IMR-90 (cell line): ENCODE data around the gene ATP6V0A4. TPM values are rescaled to one million over a fixed set of nuclear protein-coding genes. Genes with fewer than 3 reads are reported as not detected.

Experiments
- ATAC-seq: fragments of 200-7000 bp; cut with Tn5 transposase; 2 replicates; pipeline ENCODE4 v1.9.1; 2020; ENCODE audit warnings: low read depth, mild to moderate bottlenecking, moderate library complexity
- BruUV-seq: library from RNA; stranded (reverse); fragments of 400-500 nt; replicated peaks from 2 replicates; lab custom pipeline; 2021; lab: Mats Ljungman, UMichigan
- CTCF ChIA-PET: fragments of 300-600 bp; formaldehyde crosslinking; extraction: SDS; loops from one replicate; lab custom pipeline; 2021; ENCODE audit warnings: antibody characterized with exemption; lab: Yijun Ruan, JAX
- POLR2A ChIA-PET: fragments of 300-600 bp; sonication (Branson Sonifier 250); formaldehyde crosslinking; loops from one replicate; lab custom pipeline; 2022; ENCODE audit warnings: antibody characterized with exemption; ENCODE audit not compliant: unreplicated experiment; lab: Charles Lee
- DNase-seq: peaks from one replicate; pipeline ENCODE4 v3.0.0; 2013
- H2AFZ ChIP-seq: replicated peaks from 2 replicates; pipeline ENCODE3; 2013; ENCODE audit warnings: low read length, mild to moderate bottlenecking; ENCODE audit not compliant: poor library complexity
- H2AK5ac ChIP-seq: 2 replicates; pipeline ENCODE4 v1.6.1; 2013; ENCODE audit warnings: low read depth, low read length, inconsistent platforms
- H2AK9ac ChIP-seq: replicated peaks from 2 replicates; pipeline ENCODE3; 2013; ENCODE audit warnings: mild to moderate bottlenecking, low read depth, low read length, moderate library complexity; ENCODE audit not compliant: poor library complexity
- H2BK120ac ChIP-seq: 2 replicates; pipeline ENCODE4 v1.6.1; 2013; ENCODE audit warnings: low read depth, low read length, inconsistent platforms
- H2BK15ac ChIP-seq: 3 replicates; pipeline ENCODE4 v1.6.1; 2013; ENCODE audit warnings: low read depth, low read length, inconsistent platforms
- H2BK20ac ChIP-seq: 2 replicates; pipeline ENCODE4 v1.6.1; 2013; ENCODE audit warnings: low read depth, mild to moderate bottlenecking, inconsistent platforms, low read length, moderate library complexity
- H2BK5ac ChIP-seq: 2 replicates; pipeline ENCODE4 v1.6.1; 2013; ENCODE audit warnings: mild to moderate bottlenecking, low read depth, low read length, inconsistent platforms; ENCODE audit not compliant: poor library complexity, severe bottlenecking
- H3K14ac ChIP-seq: replicated peaks from 2 replicates; pipeline ENCODE4 v1.6.1; 2013; ENCODE audit warnings: low read depth, low read length, inconsistent platforms
- H3K18ac ChIP-seq: 2 replicates; pipeline ENCODE4 v1.6.1; 2013; ENCODE audit warnings: low read depth, low read length, control low read depth
- H3K23ac ChIP-seq: 2 replicates; pipeline ENCODE4 v1.6.1; 2013; ENCODE audit warnings: low read depth, low read length, inconsistent platforms
- H3K27ac ChIP-seq: 2 replicates; pipeline ENCODE4 v1.5.1; 2013; ENCODE audit warnings: mild to moderate bottlenecking, control low read depth, low read length; ENCODE audit not compliant: insufficient read depth
- H3K27me3 ChIP-seq: 2 replicates; pipeline ENCODE4 v1.6.1; 2013; ENCODE audit warnings: low read length; ENCODE audit not compliant: control insufficient read depth, insufficient read depth
- H3K36me3 ChIP-seq: 2 replicates; pipeline ENCODE4 v1.6.1; 2013; ENCODE audit warnings: low read length, mixed read lengths; ENCODE audit not compliant: control insufficient read depth, insufficient read depth
- H3K4ac ChIP-seq: 2 replicates; pipeline ENCODE4 v1.6.1; 2013; ENCODE audit warnings: low read depth, low read length, inconsistent platforms
- H3K4me1 ChIP-seq: 2 replicates; pipeline ENCODE4 v1.6.1; 2013; ENCODE audit warnings: low read length, mixed read lengths; ENCODE audit not compliant: control insufficient read depth, insufficient read depth
- H3K4me2 ChIP-seq: 2 replicates; pipeline ENCODE4 v1.6.1; 2013; ENCODE audit warnings: low read depth, mild to moderate bottlenecking, control low read depth, low read length, moderate library complexity
- H3K4me3 ChIP-seq: 2 replicates; pipeline ENCODE4 v1.5.1; 2013; ENCODE audit warnings: low read depth, mild to moderate bottlenecking, control low read depth, low read length, moderate library complexity; ENCODE audit not compliant: insufficient read depth
- H3K56ac ChIP-seq: 2 replicates; pipeline ENCODE4 v1.6.1; 2013; ENCODE audit warnings: low read length, inconsistent platforms; ENCODE audit not compliant: insufficient read depth; ENCODE audit errors: extremely low read depth
- H3K79me1 ChIP-seq, 2 experiments: 2 replicates each; pipeline ENCODE4 v1.6.1; 2013; ENCODE audit warnings: low read length in 2 of 2, inconsistent platforms in 1 of 2, low read depth in 1 of 2
- H3K9ac ChIP-seq: 2 replicates; pipeline ENCODE4 v1.6.1; 2013; ENCODE audit warnings: low read depth, low read length, control low read depth
- H3K9me1 ChIP-seq: 2 replicates; pipeline ENCODE4 v1.6.1; 2013; ENCODE audit warnings: low read length, inconsistent platforms; ENCODE audit not compliant: insufficient read depth
- H3K9me3 ChIP-seq: 2 replicates; pipeline ENCODE4 v1.6.1; 2013; ENCODE audit warnings: low read length; ENCODE audit not compliant: control insufficient read depth, insufficient read depth
- H4K20me1 ChIP-seq: 2 replicates; pipeline ENCODE4 v1.6.1; 2013; ENCODE audit warnings: low read length, inconsistent platforms; ENCODE audit not compliant: insufficient read depth
- H4K5ac ChIP-seq: 2 replicates; pipeline ENCODE4 v1.6.1; 2013; ENCODE audit warnings: mild to moderate bottlenecking, low read depth, low read length, control low read depth
- H4K8ac ChIP-seq, 2 experiments: 2 replicates each; pipeline ENCODE4 v1.6.1; 2013; ENCODE audit warnings: low read depth in 2 of 2, low read length in 2 of 2, control low read depth in 1 of 2, inconsistent platforms in 1 of 2
- H4K91ac ChIP-seq: 2 replicates; pipeline ENCODE4 v1.6.1; 2013; ENCODE audit warnings: low read depth, low read length, inconsistent platforms; ENCODE audit not compliant: insufficient read depth
- BHLHE40 ChIP-seq: fragments of 150-350 bp; IDR thresholded peaks from 2 replicates; pipeline ENCODE4 v1.6.1; 2016; ENCODE audit warnings: mild to moderate bottlenecking, low read depth, low read length
- CEBPB ChIP-seq: IDR thresholded peaks from 2 replicates; pipeline ENCODE4 v1.6.1; 2012; ENCODE audit warnings: low read depth, low read length, improper control_type of control experiment
- CHD1 ChIP-seq: IDR thresholded peaks from 2 replicates; pipeline ENCODE4 v1.6.1; 2012; ENCODE audit warnings: low read depth, low read length, improper control_type of control experiment
- FOS ChIP-seq: fragments of 150-350 bp; IDR thresholded peaks from 2 replicates; pipeline ENCODE4 v1.6.1; 2016; ENCODE audit warnings: low read depth, low read length
- MAFK ChIP-seq: IDR thresholded peaks from 2 replicates; pipeline ENCODE4 v1.6.1; 2012; ENCODE audit warnings: low read depth, low read length, improper control_type of control experiment
- MAZ ChIP-seq: IDR thresholded peaks from 2 replicates; pipeline ENCODE4 v1.6.1; 2012; ENCODE audit warnings: low read depth, mild to moderate bottlenecking, low read length, improper control_type of control experiment, moderate library complexity, borderline replicate concordance
- MXI1 ChIP-seq: IDR thresholded peaks from 2 replicates; pipeline ENCODE4 v1.6.1; 2012; ENCODE audit warnings: low read depth, mild to moderate bottlenecking, low read length, moderate library complexity, borderline replicate concordance
- NFE2L2 ChIP-seq: fragments of 150-350 bp; IDR thresholded peaks from 2 replicates; pipeline ENCODE4 v1.6.1; 2016; ENCODE audit warnings: low read depth, mild to moderate bottlenecking, low read length
- POLR2A ChIP-seq: IDR thresholded peaks from 2 replicates; pipeline ENCODE4 v1.6.1; 2012; ENCODE audit warnings: mild to moderate bottlenecking, low read depth, low read length
- RAD21 ChIP-seq: IDR thresholded peaks from 2 replicates; pipeline ENCODE4 v1.6.1; 2012; ENCODE audit warnings: low read length, improper control_type of control experiment
- RCOR1 ChIP-seq: IDR thresholded peaks from 2 replicates; pipeline ENCODE4 v1.6.1; 2012; ENCODE audit warnings: mild to moderate bottlenecking, low read length, improper control_type of control experiment; ENCODE audit not compliant: insufficient replicate concordance
- RFX5 ChIP-seq: IDR thresholded peaks from 2 replicates; pipeline ENCODE4 v1.8.0; 2012; ENCODE audit warnings: low read depth, mild to moderate bottlenecking, low read length, moderate library complexity
- SMC3 ChIP-seq: fragments of 150-350 bp; IDR thresholded peaks from 2 replicates; pipeline ENCODE4 v1.6.1; 2016; ENCODE audit warnings: low read depth, mild to moderate bottlenecking, antibody characterized with exemption, low read length, moderate library complexity
- WGBS, 2 experiments: methylation state at CpG; one replicate each; pipeline versions ENCODE4 v1.1.5 to v1.1.7; 2013; ENCODE audit warnings: missing lambda C conversion rate in 2 of 2; ENCODE audit not compliant: insufficient read length in 1 of 2; ENCODE audit errors: extremely low coverage in 2 of 2; 5-methylcytosine and 5-hydroxymethylcytosine counted together
- dilution Hi-C: fragments of 300-500 bp; cut with HindIII; formaldehyde crosslinking; loops from one replicate; pipeline ENCODE4 v1.14.3; 2018; ENCODE audit warnings: low sequenced_read_pairs; ENCODE audit not compliant: unreplicated experiment
- in situ Hi-C: fragments of 300-500 bp; cut with MboI; formaldehyde crosslinking; loops from 3 replicates; pipeline ENCODE4 v1.14.3; 2019; ENCODE audit warnings: low sequenced_read_pairs, inconsistent platforms, mixed read lengths
- intact Hi-C: fragments of 100-400 bp; cut with micrococcal nuclease; formaldehyde crosslinking; loops from 2 replicates; pipeline ENCODE4 v1.10.0; 2022
- polyA plus RNA-seq, 3 experiments: library from polyadenylated mRNA; depleted of rRNA; stranded (reverse); fragments of >200 nt; gene quantifications; 2 replicates each; pipeline ENCODE4 v1.2.3, GENCODE V29; 2012; ENCODE audit warnings: low replicate concordance in 1 of 3
- total RNA-seq: library from RNA; depleted of rRNA; stranded (reverse); fragments of >200 nt; gene quantifications from 2 replicates; pipeline ENCODE4 v1.2.3, GENCODE V29; 2012
- TF ChIP-seq, protein P1 (sequence below): conservative IDR thresholded peaks from 2 replicates; pipeline ENCODE4 v1.5.1; 2012; ENCODE audit warnings: mild to moderate bottlenecking, low read depth, low read length, improper control_type of control experiment
- TF ChIP-seq, protein P2 (sequence below): fragments of 150-350 bp; IDR thresholded peaks from 2 replicates; pipeline ENCODE4 v1.6.1; 2016; ENCODE audit warnings: low read depth, mild to moderate bottlenecking, low read length, moderate library complexity, borderline replicate concordance
- TF ChIP-seq, protein P3 (sequence below): fragments of 150-350 bp; IDR thresholded peaks from 2 replicates; pipeline ENCODE4 v1.6.1; 2017; ENCODE audit warnings: mild to moderate bottlenecking, antibody characterized with exemption, low read length, low read depth

Gene ATP6V0A4
- total and polyA plus RNA-seq, 2 of the 4 experiments (the other 2 are of a cell fraction), result 0.05 to 0.18 TPM

DNA sequence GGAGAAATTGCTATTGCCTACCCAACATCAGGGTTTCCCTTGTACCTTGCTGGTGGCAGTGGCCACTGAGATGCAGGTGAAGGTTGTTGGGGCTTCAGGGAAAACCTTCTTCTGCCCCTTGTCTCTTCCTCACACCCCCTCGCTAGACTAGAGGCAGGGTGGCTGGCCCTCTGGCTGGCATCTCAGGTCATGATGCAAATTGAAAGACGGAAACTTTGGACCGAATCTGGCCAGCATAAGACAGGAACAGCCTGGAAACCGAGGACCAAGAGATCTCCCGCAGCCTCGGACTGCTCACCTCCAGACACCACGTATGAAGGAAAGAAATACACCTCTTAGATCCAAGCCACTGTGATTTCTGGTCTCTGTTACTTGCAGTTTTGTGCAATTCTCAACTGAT, 99.7 kb downstream of the ATP6V0A4 start:
- Histone ChIP-seq H3K4me3 (no peak overlapping the region), H4K8ac (no peak overlapping the region), H4K91ac (no peak overlapping the region), H3K23ac (no peak overlapping the region), H3K27ac (no peak overlapping the region), H3K14ac (no peak overlapping the region), H3K9me1 (no peaks in the 10 kb centered on the region), H3K9ac (no peak overlapping the region), H3K27me3 (no peaks in the 10 kb centered on the region), H4K5ac (no peak overlapping the region), H3K56ac (no peak overlapping the region), H2BK5ac (no peak overlapping the region), H3K9me3 (peaks cover 4% of the 10 kb centered on the region; the same call in 1 of the 2 replicates), H3K4me1 (no peaks in the 10 kb centered on the region), H2BK15ac (no peak overlapping the region), H2AK9ac (no peak overlapping the region), H2AK5ac (no peak overlapping the region), H3K36me3 (no peaks in the 10 kb centered on the region), H3K4me2 (no peak overlapping the region), H3K4ac (no peak overlapping the region), H3K18ac (no peak overlapping the region), H2BK20ac (no peak overlapping the region), H2AFZ (no peak overlapping the region), H3K79me1 (no peaks in the 10 kb centered on the region), H4K20me1 (no peaks in the 10 kb centered on the region), H2BK120ac (no peak overlapping the region)
- POLR2A ChIA-PET, result no interaction called here
- BruUV-seq, result no TSS peak
- intact Hi-C loops, result no loop called here
- dilution Hi-C loops, result no loop called here
- no peak for ATAC-seq
- no peak for TF ChIP-seq RAD21
- no peak for TF ChIP-seq FOS
- no peak for TF ChIP-seq CEBPB
- TF ChIP-seq, protein P1, sequence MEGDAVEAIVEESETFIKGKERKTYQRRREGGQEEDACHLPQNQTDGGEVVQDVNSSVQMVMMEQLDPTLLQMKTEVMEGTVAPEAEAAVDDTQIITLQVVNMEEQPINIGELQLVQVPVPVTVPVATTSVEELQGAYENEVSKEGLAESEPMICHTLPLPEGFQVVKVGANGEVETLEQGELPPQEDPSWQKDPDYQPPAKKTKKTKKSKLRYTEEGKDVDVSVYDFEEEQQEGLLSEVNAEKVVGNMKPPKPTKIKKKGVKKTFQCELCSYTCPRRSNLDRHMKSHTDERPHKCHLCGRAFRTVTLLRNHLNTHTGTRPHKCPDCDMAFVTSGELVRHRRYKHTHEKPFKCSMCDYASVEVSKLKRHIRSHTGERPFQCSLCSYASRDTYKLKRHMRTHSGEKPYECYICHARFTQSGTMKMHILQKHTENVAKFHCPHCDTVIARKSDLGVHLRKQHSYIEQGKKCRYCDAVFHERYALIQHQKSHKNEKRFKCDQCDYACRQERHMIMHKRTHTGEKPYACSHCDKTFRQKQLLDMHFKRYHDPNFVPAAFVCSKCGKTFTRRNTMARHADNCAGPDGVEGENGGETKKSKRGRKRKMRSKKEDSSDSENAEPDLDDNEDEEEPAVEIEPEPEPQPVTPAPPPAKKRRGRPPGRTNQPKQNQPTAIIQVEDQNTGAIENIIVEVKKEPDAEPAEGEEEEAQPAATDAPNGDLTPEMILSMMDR, result no peak
- no peak for TF ChIP-seq MXI1
- TF ChIP-seq SMC3, result no peak
- TF ChIP-seq, protein P2, sequence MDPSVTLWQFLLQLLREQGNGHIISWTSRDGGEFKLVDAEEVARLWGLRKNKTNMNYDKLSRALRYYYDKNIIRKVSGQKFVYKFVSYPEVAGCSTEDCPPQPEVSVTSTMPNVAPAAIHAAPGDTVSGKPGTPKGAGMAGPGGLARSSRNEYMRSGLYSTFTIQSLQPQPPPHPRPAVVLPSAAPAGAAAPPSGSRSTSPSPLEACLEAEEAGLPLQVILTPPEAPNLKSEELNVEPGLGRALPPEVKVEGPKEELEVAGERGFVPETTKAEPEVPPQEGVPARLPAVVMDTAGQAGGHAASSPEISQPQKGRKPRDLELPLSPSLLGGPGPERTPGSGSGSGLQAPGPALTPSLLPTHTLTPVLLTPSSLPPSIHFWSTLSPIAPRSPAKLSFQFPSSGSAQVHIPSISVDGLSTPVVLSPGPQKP, result no peak
- TF ChIP-seq RCOR1, result no peak
- TF ChIP-seq, protein P3, sequence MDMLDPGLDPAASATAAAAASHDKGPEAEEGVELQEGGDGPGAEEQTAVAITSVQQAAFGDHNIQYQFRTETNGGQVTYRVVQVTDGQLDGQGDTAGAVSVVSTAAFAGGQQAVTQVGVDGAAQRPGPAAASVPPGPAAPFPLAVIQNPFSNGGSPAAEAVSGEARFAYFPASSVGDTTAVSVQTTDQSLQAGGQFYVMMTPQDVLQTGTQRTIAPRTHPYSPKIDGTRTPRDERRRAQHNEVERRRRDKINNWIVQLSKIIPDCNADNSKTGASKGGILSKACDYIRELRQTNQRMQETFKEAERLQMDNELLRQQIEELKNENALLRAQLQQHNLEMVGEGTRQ, result no peak
- TF ChIP-seq NFE2L2, result no peak
- TF ChIP-seq RFX5, result no peak
- no peak for TF ChIP-seq POLR2A
- no peak for TF ChIP-seq MAZ
- TF ChIP-seq CHD1, result no peak
- no peak for TF ChIP-seq BHLHE40
- TF ChIP-seq MAFK, result no peak
- CTCF ChIA-PET, result no interaction called here
- in situ Hi-C loops, result no loop called here
- WGBS, 2 experiments, result 80% methylated on average over 1 of the region's 7 CpGs; no CpG with 5 or more reads in 1 of the 2 experiments
- no peak for DNase-seq
